ENCODE measurements around the gene CYP2S1. TPM values are rescaled to one million over a fixed set of nuclear protein-coding genes. Genes with fewer than 3 reads are reported as not detected.
"Not testable (repeated sequence)": the region's sequence is repeated elsewhere in the genome, so short reads cannot be mapped to it uniquely, and the experiment has no call there.

The CYP2S1 gene
- total RNA-seq (1 to 10 TPM in 1 of 2 donors, under 1 TPM in 1; 0.75 to 1.1 TPM), total RNA-seq (0 reads per million in 2 donors)

- Mint-ChIP-seq H3K4me1 (peaks cover 18% of the 10 kb centered on the region), H3K36me3 (ENCODE audit: low read depth) (peaks cover 7% of the 10 kb centered on the region), H3K27me3 (peaks cover 58% of the 10 kb centered on the region), H3K4me3 (peak within 1 kb of the TSS; percentile 58), H3K27ac (peak within 1 kb of the TSS; percentile 47)
- ATAC-seq, result peak; percentile 54
- DNase-seq, result no peak
- no peaks in the 10 kb centered on the region for H3K9me3 ChIP-seq (ENCODE audit: control insufficient read depth, low read length, poor library complexity, severe bottlenecking)
Observed at GRCh38 chr19:41192574-41193429, at the start of gene CYP2S1. Gene CYP2S1 (plus strand): TSS chr19:41193219. CDS start chr19:41193265, 46 bp downstream.

- H3K27ac Mint-ChIP-seq, result no peak overlapping the region
- no peak overlapping the region for H3K4me3 Mint-ChIP-seq
- DNase-seq, result peak; percentile 68 to 88 (median 72)
- no peaks in the 10 kb centered on the region for H3K4me1 Mint-ChIP-seq
- H3K36me3 Mint-ChIP-seq (ENCODE audit: low read depth), result no peaks in the 10 kb centered on the region
- no peaks in the 10 kb centered on the region for H3K9me3 ChIP-seq (ENCODE audit: control insufficient read depth, low read length, poor library complexity, severe bottlenecking)
- ATAC-seq, result peak; percentile 97
- peaks cover 18% of the 10 kb centered on the region for H3K27me3 Mint-ChIP-seq
Observed at GRCh38 chr19:41144403-41144802, 48.6 kb upstream of the CYP2S1 start.

- H3K27ac Mint-ChIP-seq, result no peak overlapping the region
- DNase-seq (no peak), ATAC-seq (no peak)
- peaks cover 13% of the 10 kb centered on the region for H3K27me3 Mint-ChIP-seq
- H3K9me3 ChIP-seq (ENCODE audit: control insufficient read depth, low read length, poor library complexity, severe bottlenecking), result no peaks in the 10 kb centered on the region
- no peaks in the 10 kb centered on the region for H3K36me3 Mint-ChIP-seq (ENCODE audit: low read depth)
- H3K4me1 Mint-ChIP-seq, result no peaks in the 10 kb centered on the region
- no peak overlapping the region for H3K4me3 Mint-ChIP-seq
Observed at GRCh38 chr19:41149831-41150230, 43.2 kb upstream of the CYP2S1 start.

- not testable (repeated sequence) for H3K27ac Mint-ChIP-seq; DNase-seq; H3K36me3 Mint-ChIP-seq (ENCODE audit: low read depth); H3K9me3 ChIP-seq (ENCODE audit: control insufficient read depth, low read length, poor library complexity, severe bottlenecking); ATAC-seq; H3K4me3 Mint-ChIP-seq; H3K27me3 Mint-ChIP-seq; H3K4me1 Mint-ChIP-seq
Observed at GRCh38 chr19:41150986-41151385, 42.0 kb upstream of the CYP2S1 start.

GRCh38 chr19:41154060-41154459 is 39.0 kb upstream of the CYP2S1 start:
- ATAC-seq, result no peak
- Mint-ChIP-seq H3K4me1 (no peaks in the 10 kb centered on the region), H3K27ac (no peak overlapping the region), H3K27me3 (no peaks in the 10 kb centered on the region), H3K36me3 (ENCODE audit: low read depth) (no peaks in the 10 kb centered on the region), H3K4me3 (no peak overlapping the region)
- H3K9me3 ChIP-seq (ENCODE audit: control insufficient read depth, low read length, poor library complexity, severe bottlenecking), result peaks cover 3% of the 10 kb centered on the region
- DNase-seq, result no peak

- no peaks in the 10 kb centered on the region for H3K36me3 Mint-ChIP-seq (ENCODE audit: low read depth)
- H3K4me1 Mint-ChIP-seq, result no peaks in the 10 kb centered on the region
- no peak overlapping the region for H3K4me3 Mint-ChIP-seq
- H3K27ac Mint-ChIP-seq, result no peak overlapping the region
- ATAC-seq (no peak), DNase-seq (no peak)
- peaks cover 3% of the 10 kb centered on the region for H3K9me3 ChIP-seq (ENCODE audit: control insufficient read depth, low read length, poor library complexity, severe bottlenecking)
- no peaks in the 10 kb centered on the region for H3K27me3 Mint-ChIP-seq
Observed at GRCh38 chr19:41156207-41156606, 36.8 kb upstream of the CYP2S1 start.

GRCh38 chr19:41159881-41160280 is 33.1 kb upstream of the CYP2S1 start:
- H3K9me3 ChIP-seq (ENCODE audit: control insufficient read depth, low read length, poor library complexity, severe bottlenecking), result peaks cover 3% of the 10 kb centered on the region
- no peak for ATAC-seq

GRCh38 chr19:41161903-41162302 is 31.1 kb upstream of the CYP2S1 start:
- H3K9me3 ChIP-seq (ENCODE audit: control insufficient read depth, low read length, poor library complexity, severe bottlenecking), result no peaks in the 10 kb centered on the region
- no peak overlapping the region for H3K27ac Mint-ChIP-seq
- H3K4me1 Mint-ChIP-seq, result peaks cover 2% of the 10 kb centered on the region
- ATAC-seq, result no peak
- no peak overlapping the region for H3K4me3 Mint-ChIP-seq
- H3K36me3 Mint-ChIP-seq (ENCODE audit: low read depth), result no peaks in the 10 kb centered on the region
- DNase-seq, result no peak
- H3K27me3 Mint-ChIP-seq, result no peaks in the 10 kb centered on the region

More at GRCh38 chr19:41159881-41160280, 33.1 kb upstream of the CYP2S1 start:
- Mint-ChIP-seq H3K27ac (no peak overlapping the region), H3K27me3 (no peaks in the 10 kb centered on the region), H3K36me3 (ENCODE audit: low read depth) (no peaks in the 10 kb centered on the region), H3K4me1 (peaks cover 2% of the 10 kb centered on the region), H3K4me3 (no peak overlapping the region)
- DNase-seq, result no peak

GRCh38 chr19:41166944-41167804 is 25.8 kb upstream of the CYP2S1 start:
- H3K9me3 ChIP-seq (ENCODE audit: control insufficient read depth, low read length, poor library complexity, severe bottlenecking), result no peaks in the 10 kb centered on the region
- H3K27ac Mint-ChIP-seq, result no peak overlapping the region
- peaks cover 2% of the 10 kb centered on the region for H3K4me1 Mint-ChIP-seq
- no peak for ATAC-seq
- no peak overlapping the region for H3K4me3 Mint-ChIP-seq
- no peaks in the 10 kb centered on the region for H3K27me3 Mint-ChIP-seq
- H3K36me3 Mint-ChIP-seq (ENCODE audit: low read depth), result no peaks in the 10 kb centered on the region
- DNase-seq, result no peak

GRCh38 chr19:41172297-41173164 is 20.5 kb upstream of the CYP2S1 start:
- H3K27me3 Mint-ChIP-seq, result no peaks in the 10 kb centered on the region
- H3K9me3 ChIP-seq (ENCODE audit: control insufficient read depth, low read length, poor library complexity, severe bottlenecking), result no peaks in the 10 kb centered on the region
- no peak overlapping the region for H3K27ac Mint-ChIP-seq
- no peak for ATAC-seq
- DNase-seq, result no peak
- H3K4me1 Mint-ChIP-seq, result peaks cover 16% of the 10 kb centered on the region
- H3K36me3 Mint-ChIP-seq (ENCODE audit: low read depth), result no peaks in the 10 kb centered on the region
- H3K4me3 Mint-ChIP-seq, result peak overlapping the region; percentile 41

- no peaks in the 10 kb centered on the region for H3K27me3 Mint-ChIP-seq
- H3K36me3 Mint-ChIP-seq (ENCODE audit: low read depth), result no peaks in the 10 kb centered on the region
- no peak for ATAC-seq
- peaks cover 16% of the 10 kb centered on the region for H3K4me1 Mint-ChIP-seq
- no peaks in the 10 kb centered on the region for H3K9me3 ChIP-seq (ENCODE audit: control insufficient read depth, low read length, poor library complexity, severe bottlenecking)
- H3K27ac Mint-ChIP-seq, result peak overlapping the region; percentile 41
- no peak for DNase-seq
- peak overlapping the region; percentile 36 for H3K4me3 Mint-ChIP-seq
Observed at GRCh38 chr19:41174297-41174928, 18.6 kb upstream of the CYP2S1 start.

Data from T-helper 17 cell (primary cell).